ENCODE results near the gene ATP8B4. TPM values are rescaled to one million over a fixed set of nuclear protein-coding genes. Genes with fewer than 3 reads are reported as not detected.

ATP8B4 gene
- total RNA-seq, 1 donor from 2014 or later, result not detected

DNA sequence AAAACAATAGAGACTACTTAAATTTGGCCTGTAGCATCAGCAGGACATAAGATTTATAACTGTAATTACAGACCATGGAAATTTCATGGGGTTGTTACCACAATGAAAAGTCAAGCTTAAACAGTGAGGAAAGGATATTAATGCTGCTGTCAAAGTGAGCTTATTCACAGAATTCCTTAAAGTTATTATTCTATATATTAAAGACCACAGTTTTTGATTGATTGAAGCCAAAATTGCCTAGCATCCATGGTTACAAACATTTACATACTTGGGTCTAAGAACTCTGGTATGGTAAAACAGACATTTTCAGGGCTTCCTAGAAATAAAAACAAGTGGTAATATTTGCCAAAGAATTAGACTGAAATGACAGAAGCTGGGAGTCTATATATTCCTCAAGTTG, 248.6 kb downstream of the ATP8B4 start:
- no peak for DNase-seq (ENCODE audit: extremely low read depth, low read depth, low spot score)

DNA sequence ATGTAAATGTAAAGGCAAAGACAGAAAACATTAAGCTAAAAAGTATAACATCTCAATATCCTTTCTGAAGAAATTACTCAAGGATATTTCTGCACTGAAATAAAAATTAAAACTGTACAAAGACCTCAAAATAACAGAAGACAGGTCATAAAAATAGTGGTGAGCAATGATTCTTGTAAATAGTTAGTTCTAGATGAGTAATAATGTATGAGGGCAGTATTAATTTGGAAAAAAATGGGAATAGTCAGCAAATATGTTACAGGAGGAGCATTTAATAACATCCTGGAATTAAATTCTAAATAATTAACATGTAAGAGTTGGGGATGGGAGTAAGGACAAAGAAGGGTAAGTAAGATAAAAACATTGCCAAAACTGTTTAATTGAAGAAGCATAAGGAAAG, 250.7 kb downstream of the ATP8B4 start:
- DNase-seq (ENCODE audit: extremely low read depth, low read depth, low spot score), result no peak

DNA sequence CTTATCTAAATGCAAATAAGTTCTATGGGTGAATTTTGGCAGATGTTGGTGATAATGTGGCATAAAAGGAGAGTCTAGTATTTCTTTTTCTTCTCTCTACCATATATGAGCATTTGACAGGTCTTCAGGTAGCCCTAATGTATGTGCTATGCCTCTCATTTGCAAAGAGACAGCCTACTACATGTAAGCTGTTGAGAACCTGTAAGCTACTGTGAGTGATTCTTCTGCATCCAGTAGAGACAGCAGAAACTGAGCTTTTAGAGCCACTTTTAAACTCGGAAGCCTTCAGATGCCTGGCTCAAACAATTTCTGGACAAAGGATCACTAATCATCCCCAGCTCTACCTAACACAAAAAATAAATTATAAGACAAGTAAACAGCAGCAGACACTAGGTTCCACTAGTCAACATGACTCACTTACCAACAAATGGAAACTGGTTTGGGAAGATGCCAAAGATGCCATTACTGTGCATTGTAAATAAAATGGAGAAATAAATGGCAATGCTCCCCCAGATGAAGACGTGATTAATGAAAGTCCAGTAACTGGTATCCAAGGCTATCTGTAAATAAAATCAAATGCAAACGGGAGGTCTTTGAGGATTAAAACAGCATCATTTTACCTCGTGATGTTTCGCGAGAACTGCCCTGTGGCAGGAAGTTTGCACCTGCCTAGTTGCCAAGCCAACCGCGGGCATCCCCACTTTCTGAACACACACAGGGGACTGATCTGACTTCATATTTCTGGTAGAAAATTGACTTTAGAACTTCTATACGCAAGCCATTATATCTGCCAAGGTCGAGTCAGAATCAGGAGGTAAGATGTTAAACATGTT, 252.9 kb downstream of the ATP8B4 start:
- no peak for DNase-seq (ENCODE audit: extremely low read depth, low read depth, low spot score)

- no peak for DNase-seq (ENCODE audit: extremely low read depth, low read depth, low spot score)
Measured at GRCh38 chr15:49864251-49864650, 254.8 kb downstream of the ATP8B4 start.

DNA sequence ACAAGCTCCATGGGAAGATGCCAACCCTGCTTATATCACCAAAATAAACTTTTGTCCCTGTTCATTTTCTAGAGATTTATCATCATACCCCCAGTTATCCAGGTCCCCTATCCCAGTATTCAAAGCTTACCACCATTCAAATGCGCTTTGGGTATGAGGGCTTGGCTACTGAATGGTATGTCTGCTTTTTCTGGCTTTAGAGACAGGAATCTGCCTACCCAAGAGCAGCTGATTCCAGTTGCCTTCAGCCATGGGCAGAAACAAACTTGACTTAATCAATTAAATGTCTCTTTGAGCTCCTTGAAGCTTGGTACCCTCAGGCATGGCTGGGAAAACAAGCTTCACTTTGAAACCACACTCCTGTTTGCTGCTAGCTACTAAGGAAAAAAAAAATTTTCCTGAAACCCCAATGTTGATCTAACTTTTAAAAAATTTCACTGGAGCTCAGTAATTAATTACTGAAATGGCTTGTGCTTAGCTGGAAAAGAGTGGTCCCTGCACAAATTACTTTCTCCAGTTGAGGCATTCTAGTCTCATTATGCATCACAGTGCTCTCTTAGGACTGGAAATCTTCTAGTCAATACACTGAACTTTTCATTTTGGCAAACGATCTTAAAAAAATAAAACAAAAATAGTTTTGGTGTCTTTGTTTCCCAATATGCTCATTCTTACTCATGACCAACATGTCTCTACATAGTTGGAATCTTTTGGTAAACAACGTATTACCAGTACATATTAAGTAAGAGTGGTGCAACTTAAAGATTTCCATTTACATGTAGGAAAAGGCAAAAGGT, 255.4 kb downstream of the ATP8B4 start:
- no peak for DNase-seq (ENCODE audit: extremely low read depth, low read depth, low spot score)

DNA sequence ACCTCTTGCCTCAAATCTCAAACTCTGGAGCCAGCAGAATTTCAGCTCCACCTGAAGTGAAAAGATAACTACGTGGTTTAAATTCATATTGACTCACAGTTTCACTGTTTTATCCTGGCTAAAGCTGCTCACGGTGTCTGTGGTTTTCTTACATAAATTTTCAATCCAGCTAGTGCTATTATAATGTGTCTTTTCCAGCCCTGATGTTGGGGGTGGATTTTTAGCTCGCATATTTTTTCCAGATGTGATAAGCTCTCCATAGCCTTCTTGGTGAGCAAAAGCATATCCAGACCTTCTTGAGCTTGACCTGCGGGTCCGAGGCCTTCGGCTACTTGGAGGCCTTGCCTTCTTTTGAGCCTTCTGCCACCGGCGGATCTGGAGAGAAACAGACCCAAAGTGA, 258.9 kb downstream of the ATP8B4 start:
- DNase-seq (ENCODE audit: extremely low read depth, low read depth, low spot score), result no peak

DNA sequence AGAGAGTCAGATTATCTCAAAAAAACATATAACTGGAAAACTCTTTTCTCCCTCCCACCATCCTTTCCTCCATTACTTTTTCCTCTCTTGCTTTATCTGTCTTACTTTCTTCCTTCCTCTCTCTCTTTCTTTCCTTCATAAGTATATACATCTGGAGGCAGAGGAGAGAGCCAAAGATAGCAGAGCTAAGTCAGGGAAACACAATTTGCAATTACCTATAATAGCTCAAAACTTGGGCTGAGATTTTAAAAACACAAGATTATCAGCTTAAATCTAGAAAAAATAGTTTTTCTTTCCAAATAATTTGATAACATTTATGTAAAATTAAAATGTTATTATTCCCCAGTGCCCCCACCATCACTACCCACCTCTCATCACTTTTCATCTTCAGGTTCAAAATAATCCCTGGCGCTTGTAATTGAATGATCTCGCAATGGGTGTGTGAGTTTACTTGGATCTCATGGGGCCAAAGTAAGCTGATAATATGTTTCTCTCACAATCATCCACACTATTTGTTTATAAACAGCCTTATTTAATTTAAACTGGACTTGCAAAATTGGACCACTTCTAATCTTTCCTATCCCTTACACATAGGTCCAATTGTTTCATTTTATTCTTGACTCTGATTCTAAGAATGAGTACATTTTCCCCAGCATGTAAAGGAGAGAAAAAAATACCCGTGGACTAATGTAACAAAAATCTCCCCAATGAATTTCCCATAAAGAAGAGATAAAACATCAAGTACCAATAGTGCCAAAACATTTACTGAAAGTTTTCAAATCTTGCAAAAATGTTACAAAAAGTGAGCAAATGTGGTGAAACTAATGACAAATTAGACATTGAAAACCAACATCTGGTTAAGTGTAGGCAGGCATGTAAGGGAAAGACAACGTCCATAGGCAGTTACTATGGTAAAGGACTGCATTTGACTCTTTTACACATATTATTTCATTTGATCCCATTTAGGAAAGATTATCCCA, 261.2 kb downstream of the ATP8B4 start:
- no peak for DNase-seq (ENCODE audit: extremely low read depth, low read depth, low spot score)

DNA sequence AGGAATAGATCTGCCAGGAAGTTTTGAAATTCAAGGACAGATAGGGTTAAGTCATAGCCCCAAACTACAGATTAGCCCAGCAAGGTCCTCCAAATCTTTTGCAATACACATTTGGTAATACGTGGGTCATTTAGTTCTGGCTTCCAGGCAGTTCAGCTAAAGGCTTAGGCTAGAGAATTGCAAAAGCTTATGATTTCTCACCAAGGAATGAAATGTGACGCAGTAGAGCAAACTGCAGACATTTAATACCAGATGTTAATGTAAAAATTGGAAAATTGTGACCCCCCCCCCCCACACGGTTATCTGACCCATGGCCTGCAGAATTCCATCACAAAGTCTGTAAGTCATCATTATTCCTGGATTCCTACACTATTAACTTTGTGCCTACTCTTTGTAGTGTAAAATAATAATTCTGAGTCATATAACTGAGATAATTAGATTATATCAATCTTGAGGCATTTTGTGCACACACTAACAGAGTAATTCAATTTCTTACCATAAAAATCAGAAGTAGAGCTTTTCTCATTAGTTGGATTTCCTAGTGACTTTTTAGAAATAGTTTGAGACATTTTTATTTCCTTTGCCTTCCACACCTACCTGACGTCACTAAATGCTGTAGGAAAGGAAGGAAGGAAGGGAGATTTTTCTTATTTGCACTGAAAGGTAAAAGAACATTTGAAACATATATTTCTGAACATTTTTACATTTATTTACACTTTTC, 263.0 kb downstream of the ATP8B4 start:
- DNase-seq (ENCODE audit: extremely low read depth, low read depth, low spot score), result no peak

- DNase-seq (ENCODE audit: extremely low read depth, low read depth, low spot score), result no peak
Measured at GRCh38 chr15:49852756-49853155, 266.3 kb downstream of the ATP8B4 start.

DNA sequence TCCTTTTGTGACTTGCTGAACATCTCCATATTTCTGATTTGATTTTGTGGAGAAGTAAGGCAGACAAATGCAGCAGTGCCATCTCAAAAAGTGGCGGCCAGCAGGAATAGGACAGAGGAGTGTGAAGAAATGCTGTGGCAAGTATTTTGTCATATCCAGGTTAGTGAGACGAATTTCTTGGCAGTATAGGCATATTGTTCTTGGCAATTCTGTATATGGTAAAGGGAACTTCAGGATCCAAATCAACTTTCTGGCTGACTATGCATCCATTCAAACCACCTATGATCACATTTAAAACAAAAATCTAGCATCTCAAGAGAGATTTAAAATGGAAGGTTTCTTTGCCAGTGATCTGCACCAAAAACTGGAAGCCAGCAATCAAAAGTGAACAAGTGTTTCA, 270.2 kb downstream of the ATP8B4 start:
- DNase-seq (ENCODE audit: extremely low read depth, low read depth, low spot score), result no peak

- no peak for DNase-seq (ENCODE audit: extremely low read depth, low read depth, low spot score)
Measured at GRCh38 chr15:49848282-49848724, 270.7 kb downstream of the ATP8B4 start.

DNA sequence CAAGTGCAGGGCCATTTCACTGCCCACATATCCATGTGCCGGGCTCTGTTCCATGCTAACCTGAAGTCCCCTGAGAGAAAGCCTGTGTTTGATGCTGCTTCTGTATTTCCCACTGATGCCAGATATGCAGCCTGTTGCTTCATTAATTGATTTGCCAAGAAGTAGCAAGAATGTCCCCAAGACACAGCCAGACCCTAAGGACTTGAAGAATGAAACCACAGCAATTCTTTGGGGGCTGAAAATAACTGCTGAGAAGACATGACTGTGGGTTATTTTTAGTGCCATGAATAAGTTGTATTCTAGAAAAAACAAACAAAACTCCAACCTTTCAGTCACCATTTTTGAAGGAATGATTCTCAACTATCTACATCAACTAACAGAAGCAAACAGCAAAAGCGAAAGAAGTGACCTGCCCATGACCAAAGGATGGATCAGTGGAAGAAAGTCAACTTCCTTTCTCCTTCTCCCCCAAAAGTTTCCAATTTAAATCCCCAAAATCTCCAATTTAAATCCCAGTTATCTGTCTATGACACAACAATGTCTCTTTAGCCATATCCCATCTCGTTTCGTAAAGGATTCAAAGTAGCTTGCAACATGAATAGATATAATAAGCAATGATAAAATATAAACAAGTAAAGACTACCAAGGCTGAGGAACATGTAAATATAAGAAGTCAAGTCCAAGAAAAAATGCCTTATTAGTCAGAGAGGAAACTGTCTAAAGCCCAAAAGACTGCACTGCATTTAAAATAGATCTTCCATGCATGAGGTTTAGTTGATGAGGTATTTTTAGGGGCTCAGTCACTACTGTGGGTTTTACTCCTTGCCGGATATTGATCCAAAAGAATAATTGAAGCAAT, 271.4 kb downstream of the ATP8B4 start:
- DNase-seq (ENCODE audit: extremely low read depth, low read depth, low spot score), result no peak

- no peak for DNase-seq (ENCODE audit: extremely low read depth, low read depth, low spot score)
Measured at GRCh38 chr15:49844390-49844789, 274.6 kb downstream of the ATP8B4 start.

- DNase-seq (ENCODE audit: extremely low read depth, low read depth, low spot score), result no peak
Measured at GRCh38 chr15:49843725-49844124, 275.3 kb downstream of the ATP8B4 start.

DNA sequence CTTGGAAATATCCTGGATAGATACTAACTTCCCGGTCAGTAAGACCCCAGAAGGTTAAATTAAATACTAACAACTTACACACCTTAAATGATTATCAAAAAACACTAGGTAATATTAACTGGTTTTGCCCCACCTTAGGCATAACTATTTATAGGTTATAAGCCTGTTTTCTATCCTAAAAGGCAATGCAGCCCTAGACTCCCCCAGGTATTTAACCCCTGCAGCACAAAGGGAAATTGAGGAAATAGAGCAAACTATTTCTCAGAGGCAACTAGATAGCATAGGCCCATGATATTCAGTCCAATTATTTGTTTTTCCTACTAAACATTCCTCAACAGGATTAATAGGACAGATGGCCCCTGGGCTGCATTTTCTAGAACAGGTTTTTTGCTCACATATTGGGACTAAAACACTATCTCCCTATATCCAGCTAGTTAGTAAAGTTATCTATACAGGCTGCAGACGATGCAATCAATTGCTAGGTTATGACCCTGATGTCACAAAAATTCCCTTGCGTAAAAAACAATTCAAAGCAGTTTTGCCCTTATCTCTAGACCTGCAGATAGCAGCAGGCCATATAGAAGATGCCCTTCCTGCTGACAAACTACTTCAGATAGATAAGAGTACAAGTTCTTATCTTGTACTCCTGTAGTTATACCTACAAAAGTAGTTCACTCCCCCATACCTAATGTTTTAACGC, 276.9 kb downstream of the ATP8B4 start:
- DNase-seq (ENCODE audit: extremely low read depth, low read depth, low spot score), result no peak

- DNase-seq (ENCODE audit: extremely low read depth, low read depth, low spot score), result no peak
Measured at GRCh38 chr15:49832511-49832910, 286.5 kb downstream of the ATP8B4 start.

DNA sequence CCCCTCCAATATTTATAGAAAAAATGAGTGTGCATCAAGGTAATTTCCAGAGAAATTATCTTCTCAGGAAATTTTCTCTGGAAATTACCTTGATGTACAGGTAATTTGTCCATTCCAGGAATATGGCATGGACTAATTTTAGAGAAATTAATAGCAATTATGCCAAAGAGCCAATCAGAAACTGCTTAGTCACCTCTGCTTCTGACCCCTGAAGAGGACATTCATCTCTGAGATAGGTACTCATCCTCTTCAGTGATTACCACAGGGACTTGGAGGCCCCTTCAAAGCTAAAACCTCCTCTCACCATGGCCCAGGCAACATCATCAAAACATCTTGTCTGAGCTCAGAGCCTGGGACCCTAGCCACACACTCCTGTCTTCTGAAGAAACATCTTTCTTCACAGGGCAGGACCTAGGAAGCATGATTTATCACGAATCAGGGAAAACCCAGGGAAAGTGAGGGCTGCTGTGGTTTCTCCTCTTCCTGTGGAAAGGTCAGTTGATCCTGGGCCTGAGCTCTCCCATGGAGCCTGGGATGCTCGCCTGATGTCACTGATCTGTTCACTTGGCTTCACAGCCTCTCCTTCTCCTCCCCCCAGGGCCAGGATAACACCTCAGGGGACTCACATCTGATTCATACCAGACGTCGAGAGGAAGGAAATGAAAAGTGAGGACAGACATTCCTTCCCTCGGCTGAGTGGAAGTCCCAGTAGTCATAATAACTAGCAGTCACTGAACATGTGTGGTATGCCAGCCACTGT, 287.6 kb downstream of the ATP8B4 start:
- DNase-seq (ENCODE audit: extremely low read depth, low read depth, low spot score), result no peak

- no peak for DNase-seq (ENCODE audit: extremely low read depth, low read depth, low spot score)
Measured at GRCh38 chr15:49830391-49830790, 288.6 kb downstream of the ATP8B4 start.

All from glomerular endothelial cell (primary cell).